Measurements from ENCODE around the gene COL25A1. TPM values are rescaled to one million over a fixed set of nuclear protein-coding genes. Genes with fewer than 3 reads are reported as not detected.

Gene COL25A1
- total and polyA plus RNA-seq, 2 donors (not counting 3 experiments of a cell fraction or from before 2014, with no cell fraction given), result 0.21 to 3.5 TPM

GRCh38 chr4:109026588-109026987 is 275.9 kb downstream of the COL25A1 start:
- H3K4me2 ChIP-seq (ENCODE audit: insufficient read depth, low read length), result peak overlapping the region; percentile 91
- FAIRE-seq (peak; percentile 66), DNase-seq (ENCODE audit: low read depth, low spot score) (peak; percentile 56)
- no peaks in the 10 kb centered on the region for H3K27me3 ChIP-seq (ENCODE audit: control insufficient read depth in 2 of 2, insufficient read depth in 2 of 2, low read length in 2 of 2)
- TF ChIP-seq POLR2A (IDR thresholded peaks at IDR 0.05; ENCODE audit: low read depth, low read length) (no peak), FOS (IDR thresholded peaks at IDR 0.05; ENCODE audit: borderline replicate concordance, insufficient read depth, low read length) (peak; percentile 63), JUN (IDR thresholded peaks at IDR 0.05; ENCODE audit: borderline replicate concordance, insufficient read depth, insufficient read length, low read depth) (peak; percentile 10), MAX (IDR thresholded peaks at IDR 0.05; ENCODE audit: insufficient read depth, insufficient read length) (no peak)
- peak overlapping the region; percentile 74 for H3K9ac ChIP-seq (replicated peaks; ENCODE audit: extremely low read depth, insufficient read depth, low read length)
- ChIA-PET POLR2A (no interaction called here), CTCF (interaction anchor here (0.9 to 1.3 kb wide), 2 partner anchors 16 to 194 kb away, joined by 3 read pairs; no protein-coding TSS in a partner anchor)
- H3K9me1 ChIP-seq (replicated peaks; ENCODE audit: control insufficient read depth, extremely low read depth, insufficient read depth, low read length), result no peaks in the 10 kb centered on the region
- peak overlapping the region; percentile 86 for H3K27ac ChIP-seq (ENCODE audit: insufficient read depth, low read depth, low read length)
- H3K4me3 ChIP-seq (replicated peaks in 1 of 3; ENCODE audit: insufficient read depth in 1 of 3, low read depth in 1 of 3, low read length in 3 of 3), result peak overlapping the region in 1 of 3 experiments; percentile 46
- dilution Hi-C loops (cut with MboI; ENCODE audit: extremely low pct_ligation_motif_present, low sequenced_read_pairs) (no loop called here), intact Hi-C loops (cut with micrococcal nuclease) (loop anchor here (2.0 to 10.0 kb wide), 4 partner anchors 52 to 276 kb away; partner anchors contain the start of gene COL25A1)
- H4K20me1 ChIP-seq (replicated peaks; ENCODE audit: control insufficient read depth, extremely low read depth, insufficient read depth, low read length), result no peaks in the 10 kb centered on the region
- peaks cover 23% of the 10 kb centered on the region for H3K4me1 ChIP-seq (ENCODE audit: control insufficient read depth, extremely low read depth, insufficient read depth, low read length)
- H3K36me3 ChIP-seq (ENCODE audit: control insufficient read depth in 2 of 2, extremely low read depth in 1 of 2, insufficient read depth in 2 of 2, low read length in 2 of 2), result no peaks in the 10 kb centered on the region
- no peaks in the 10 kb centered on the region for H3K79me2 ChIP-seq (ENCODE audit: control insufficient read depth, insufficient read depth, low read length)
- no TSS peak for BruUV-seq (replicated peaks)
- H2AFZ ChIP-seq (ENCODE audit: low read depth, low read length), result peak overlapping the region; percentile 98
- no peaks in the 10 kb centered on the region for H3K9me3 ChIP-seq (replicated peaks; ENCODE audit: control insufficient read depth, insufficient read depth, low read length)

- H3K79me2 ChIP-seq (ENCODE audit: control insufficient read depth, insufficient read depth, low read length), result no peaks in the 10 kb centered on the region
- no peaks in the 10 kb centered on the region for H3K9me1 ChIP-seq (replicated peaks; ENCODE audit: control insufficient read depth, extremely low read depth, insufficient read depth, low read length)
- H3K27ac ChIP-seq (ENCODE audit: insufficient read depth, low read depth, low read length), result no peak overlapping the region
- no peaks in the 10 kb centered on the region for H3K27me3 ChIP-seq (ENCODE audit: control insufficient read depth in 2 of 2, insufficient read depth in 2 of 2, low read length in 2 of 2)
- no peaks in the 10 kb centered on the region for H3K36me3 ChIP-seq (ENCODE audit: control insufficient read depth in 2 of 2, extremely low read depth in 1 of 2, insufficient read depth in 2 of 2, low read length in 2 of 2)
- no peaks in the 10 kb centered on the region for H4K20me1 ChIP-seq (replicated peaks; ENCODE audit: control insufficient read depth, extremely low read depth, insufficient read depth, low read length)
- H3K4me3 ChIP-seq (replicated peaks in 1 of 3; ENCODE audit: insufficient read depth in 1 of 3, low read depth in 1 of 3, low read length in 3 of 3), result no peak overlapping the region
- H3K9ac ChIP-seq (replicated peaks; ENCODE audit: extremely low read depth, insufficient read depth, low read length), result no peak overlapping the region
- H3K9me3 ChIP-seq (replicated peaks; ENCODE audit: control insufficient read depth, insufficient read depth, low read length), result no peaks in the 10 kb centered on the region
- peak; percentile 34 for TF ChIP-seq FOS (IDR thresholded peaks at IDR 0.05; ENCODE audit: borderline replicate concordance, insufficient read depth, low read length)
- TF ChIP-seq MYC (IDR thresholded peaks at IDR 0.05; ENCODE audit: low read depth, low read length), result no peak
- no peak for TF ChIP-seq JUN (IDR thresholded peaks at IDR 0.05; ENCODE audit: borderline replicate concordance, insufficient read depth, insufficient read length, low read depth)
- TF ChIP-seq POLR2A (IDR thresholded peaks at IDR 0.05; ENCODE audit: low read depth, low read length), result no peak
- TF ChIP-seq MAX (IDR thresholded peaks at IDR 0.05; ENCODE audit: insufficient read depth, insufficient read length), result no peak
- no peak for TF ChIP-seq CTCF (IDR thresholded peaks at IDR 0.05; ENCODE audit: extremely low read depth in 1 of 2, insufficient read depth in 1 of 2, low read depth in 1 of 2, low read length in 2 of 2)
- no peak for TF ChIP-seq EZH2 (IDR thresholded peaks at IDR 0.05; ENCODE audit: borderline replicate concordance, low read depth, low read length, severe bottlenecking)
- intact Hi-C loops (cut with micrococcal nuclease), result loop anchor here (2.0 to 10.0 kb wide), 4 partner anchors 53 to 277 kb away; partner anchors contain the start of gene COL25A1
- H3K4me2 ChIP-seq (ENCODE audit: insufficient read depth, low read length), result no peak overlapping the region
- BruUV-seq (replicated peaks), result no TSS peak
- peak overlapping the region; percentile 63 for H2AFZ ChIP-seq (ENCODE audit: low read depth, low read length)
- ChIA-PET CTCF (interaction anchor here (0.9 kb wide), 1 partner anchor 17 kb away, joined by 3 read pairs; no protein-coding TSS in a partner anchor), POLR2A (interaction anchor here (0.7 kb wide), 1 partner anchor 54 kb away, joined by 5 read pairs; no protein-coding TSS in a partner anchor)
- H3K4me1 ChIP-seq (ENCODE audit: control insufficient read depth, extremely low read depth, insufficient read depth, low read length), result peaks cover 23% of the 10 kb centered on the region
- DNase-seq (ENCODE audit: low read depth, low spot score), result no peak
- FAIRE-seq, result no peak
- dilution Hi-C loops (cut with MboI; ENCODE audit: extremely low pct_ligation_motif_present, low sequenced_read_pairs), result no loop called here
These were observed 276.9 kb downstream of the COL25A1 start for GRCh38 chr4:109025471-109026076.
